K562 (cell line): ENCODE measurements around the gene LRP1B. TPM values are rescaled to one million over a fixed set of nuclear protein-coding genes. Genes with fewer than 3 reads are reported as not detected.

Source experiments
- ATAC-seq: fragments of 200-7000 bp; cut with Tn5 transposase; 3 replicates; pipeline ENCODE4 v1.9.1; 2020; ENCODE audit warnings: moderate library complexity
- BruUV-seq: library from RNA; stranded (reverse); fragments of 400-500 nt; replicated peaks from 2 replicates; lab custom pipeline; 2021; lab: Mats Ljungman, UMichigan
- CTCF ChIA-PET: fragments of 300-600 bp; formaldehyde crosslinking; extraction: SDS; loops from one replicate; lab custom pipeline; 2021; ENCODE audit warnings: low intra/inter-chr PET ratio; lab: Yijun Ruan, JAX
- POLR2A ChIA-PET: fragments of 300-600, 350-650 bp; sonication (Branson Sonifier 250); formaldehyde crosslinking; extraction: SDS; loops from one replicate; lab custom pipeline; 2021; ENCODE audit warnings: antibody characterized with exemption, inconsistent platforms; lab: Yijun Ruan, JAX
- DNase-seq, 4 experiments: peaks; one replicate each; pipeline versions ENCODE4 v3.0.0 to v3.0.0-alpha.2; 2011 to 2018; ENCODE audit warnings: low spot score in 3 of 4, mixed read lengths in 3 of 4; ENCODE audit errors: extremely low read depth in 1 of 4
- FAIRE-seq: peaks from 2 replicates; lab custom pipeline; 2011; peaks lifted over from hg19 to GRCh38; lab: Jason Lieb, UNC
- H2AFZ ChIP-seq: 2 replicates; pipeline ENCODE4 v1.6.0; 2011; ENCODE audit warnings: low read depth, low read length, control low read depth, inconsistent platforms
- H3K27ac ChIP-seq: fragments of 200-600 bp; 3 replicates; pipeline ENCODE4 v1.8.0; 2011; ENCODE audit warnings: low read depth, mild to moderate bottlenecking, control low read depth, inconsistent platforms, low read length, moderate library complexity, mixed read lengths; ENCODE audit errors: extremely low read depth
- H3K27me3 ChIP-seq, 2 experiments: fragments of 300-600 bp in 1 of 2; 2 replicates in 1 of 2; 3 replicates in 1 of 2; pipeline versions ENCODE4 v1.6.0 to v1.8.0; 2011; ENCODE audit warnings: inconsistent platforms in 2 of 2, low read length in 2 of 2, mild to moderate bottlenecking in 1 of 2, mixed read lengths in 1 of 2, moderate library complexity in 1 of 2; ENCODE audit not compliant: control insufficient read depth in 2 of 2, insufficient read depth in 2 of 2
- H3K36me3 ChIP-seq: fragments of 300-600 bp; 3 replicates; pipeline ENCODE4 v1.8.0; 2011; ENCODE audit warnings: mild to moderate bottlenecking, low read length, inconsistent platforms; ENCODE audit not compliant: control insufficient read depth, insufficient read depth
- H3K4me1 ChIP-seq, 2 experiments: fragments of 200-600 bp in 1 of 2; replicated peaks in 1 of 2; 2 replicates in 1 of 2; 3 replicates in 1 of 2; pipeline versions ENCODE4 v1.5.1 to v1.8.0; 2011; ENCODE audit warnings: inconsistent platforms in 2 of 2, low read length in 2 of 2, mild to moderate bottlenecking in 1 of 2, mixed read lengths in 1 of 2, moderate library complexity in 1 of 2; ENCODE audit not compliant: control insufficient read depth in 2 of 2, insufficient read depth in 2 of 2
- H3K4me2 ChIP-seq: 2 replicates; pipeline ENCODE4 v1.6.1; 2011; ENCODE audit warnings: low read length, control low read depth, inconsistent platforms, mixed read lengths; ENCODE audit not compliant: insufficient read depth
- H3K4me3 ChIP-seq: fragments of 200-600 bp; sonication (generic), shearing (Covaris generic); 2 replicates; pipeline ENCODE4 v1.5.1; 2016; ENCODE audit warnings: control low read depth, inconsistent platforms
- H3K79me2 ChIP-seq: fragments of 200-600 bp; 3 replicates; pipeline ENCODE4 v1.8.0; 2011; ENCODE audit warnings: low read length, inconsistent platforms; ENCODE audit not compliant: control insufficient read depth, insufficient read depth
- H3K9ac ChIP-seq, 2 experiments: 2 replicates each; pipeline versions ENCODE4 v1.6.0 to v1.6.1; 2011; ENCODE audit warnings: low read depth in 2 of 2, low read length in 2 of 2, control low read depth in 1 of 2, inconsistent platforms in 1 of 2, mild to moderate bottlenecking in 1 of 2, mixed read lengths in 1 of 2; ENCODE audit not compliant: insufficient read depth in 1 of 2
- H3K9me1 ChIP-seq: one replicate; pipeline ENCODE4 v1.6.0; 2011; ENCODE audit warnings: inconsistent platforms, mild to moderate bottlenecking, low read length, moderate library complexity; ENCODE audit not compliant: control insufficient read depth, insufficient read depth
- H3K9me3 ChIP-seq: replicated peaks from 2 replicates; pipeline ENCODE4 v1.5.1; 2011; ENCODE audit warnings: low read depth, low read length, inconsistent platforms; ENCODE audit not compliant: control insufficient read depth, insufficient read depth
- H4K20me1 ChIP-seq: replicated peaks from 2 replicates; pipeline ENCODE4 v1.6.1; 2011; ENCODE audit warnings: low read length, inconsistent platforms, mixed read lengths; ENCODE audit not compliant: control insufficient read depth, insufficient read depth
- GATA2 ChIP-seq: sonication (generic); formaldehyde crosslinking; IDR thresholded peaks from 2 replicates; pipeline ENCODE4 v1.4.0; 2020; ENCODE audit warnings: mild to moderate bottlenecking, missing genetic modification reagents
- HSF4 ChIP-seq: fragments of 250-450 bp; sonication (Bioruptor Pico); IDR thresholded peaks from 2 replicates; pipeline ENCODE4 v2.1.2; 2022; ENCODE audit warnings: mild to moderate bottlenecking, moderate library complexity, borderline replicate concordance
- ID3 ChIP-seq, 2 experiments: fragments of 250-450 bp in 1 of 2; fragments of 450-650 bp in 1 of 2; sonication (Bioruptor Pico) in 1 of 2; IDR thresholded peaks; 2 replicates each; pipeline versions ENCODE4 v1.6.1 to v1.8.0; 2016 to 2021; ENCODE audit warnings: mild to moderate bottlenecking in 2 of 2, moderate library complexity in 2 of 2, missing compliant biosample characterization in 1 of 2, missing genetic modification characterization in 1 of 2
- MBD2 ChIP-seq: sonication (generic); IDR thresholded peaks from 2 replicates; pipeline ENCODE4 v1.6.1; 2016; ENCODE audit warnings: low read depth, borderline replicate concordance
- MCM2 ChIP-seq: fragments of 450-650 bp; IDR thresholded peaks from 2 replicates; pipeline ENCODE4 v1.6.1; 2017; ENCODE audit warnings: low read depth, mild to moderate bottlenecking
- NEUROD1 ChIP-seq: fragments of 150-350 bp; IDR thresholded peaks from 2 replicates; pipeline ENCODE4 v1.6.1; 2014; ENCODE audit warnings: borderline replicate concordance, low read length, low read depth; ENCODE audit not compliant: partially characterized antibody
- PTBP1 ChIP-seq: fragments of 200-400 bp; formaldehyde crosslinking; IDR thresholded peaks from 2 replicates; pipeline ENCODE4 v1.6.1; 2017; ENCODE audit warnings: low read depth, low read length
- RBM25 ChIP-seq: fragments of 200-400 bp; formaldehyde crosslinking; IDR thresholded peaks from 2 replicates; pipeline ENCODE4 v1.6.1; 2018; ENCODE audit warnings: low read length, low read depth, moderate library complexity; ENCODE audit not compliant: severe bottlenecking
- SIRT6 ChIP-seq: IDR thresholded peaks from one replicate; pipeline ENCODE4 v1.6.1; 2012; ENCODE audit warnings: low read depth, mild to moderate bottlenecking, control low read depth, inconsistent platforms, low read length, moderate library complexity
- TAF7 ChIP-seq: fragments of 450-650 bp; IDR thresholded peaks from 2 replicates; pipeline ENCODE4 v1.6.1; 2016; ENCODE audit warnings: missing genetic modification characterization, missing compliant biosample characterization
- THRAP3 ChIP-seq: fragments of 450-650 bp; IDR thresholded peaks from 2 replicates; pipeline ENCODE4 v1.6.1; 2016; ENCODE audit warnings: mild to moderate bottlenecking, inconsistent platforms, borderline replicate concordance
- ZBTB2 ChIP-seq: fragments of 450-650 bp; IDR thresholded peaks from 2 replicates; pipeline ENCODE4 v1.6.1; 2016; ENCODE audit warnings: antibody characterized with exemption
- ZNF408 ChIP-seq: fragments of 250-450 bp; sonication (Bioruptor Pico); IDR thresholded peaks from 2 replicates; pipeline ENCODE4 v1.4.0; 2020; ENCODE audit warnings: low read depth, mild to moderate bottlenecking, moderate library complexity
- WGBS: fragments of 100-300 bp; shearing (Covaris generic); methylation state at CpG from one replicate; pipeline ENCODE4 v1.1.6; 2016; ENCODE audit warnings: low coverage, mixed read lengths; ENCODE audit not compliant: insufficient coverage; ENCODE audit errors: missing lambda C conversion rate; 5-methylcytosine and 5-hydroxymethylcytosine counted together
- in situ Hi-C: fragments of 300-500 bp; cut with MboI; formaldehyde crosslinking; loops from 4 replicates; pipeline ENCODE4 v1.15.0; 2018; ENCODE audit warnings: inconsistent platforms, mixed read lengths
- intact Hi-C: fragments of 100-400 bp; cut with micrococcal nuclease; formaldehyde crosslinking; loops from 2 replicates; pipeline ENCODE4 v1.14.2; 2022
- polyA plus RNA-seq, 8 experiments: library from polyadenylated mRNA; depleted of rRNA in 4 of 8; stranded (reverse) in 5 of 8; unstranded in 3 of 8; fragments of >200 nt; fragmentation: Nextera tagmentation in 2 of 8; fragmentation: Illumina TruSeq in 1 of 8; extraction: Ambion mirVana in 2 of 8; extraction: Trizol in 1 of 8; gene quantifications; 2 replicates each; pipeline versions ENCODE4 v1.2.1 to v1.2.3, GENCODE V29; 2011 to 2014; ENCODE audit warnings: inconsistent platforms in 1 of 8, missing spikeins in 1 of 8
- total RNA-seq, 7 experiments: library from RNA; depleted of rRNA in 6 of 7; stranded (reverse); fragments of >200 nt in 6 of 7; fragmentation: Illumina TruSeq in 2 of 7; extraction: Trizol in 2 of 7; gene quantifications; 2 replicates each; pipeline versions ENCODE4 v1.2.1 to v1.2.3, GENCODE V29; 2011 to 2021; ENCODE audit warnings: low replicate concordance in 1 of 7
- TF ChIP-seq, protein P1 (sequence below): fragments of 250-450 bp; sonication (Bioruptor Pico); IDR thresholded peaks from 2 replicates; pipeline ENCODE4 v1.4.0; 2020; ENCODE audit warnings: mild to moderate bottlenecking, moderate library complexity, borderline replicate concordance
- TF ChIP-seq, protein P2 (sequence below): sonication (generic); formaldehyde crosslinking; IDR thresholded peaks from 2 replicates; pipeline ENCODE4 v1.8.1; 2023; ENCODE audit warnings: mild to moderate bottlenecking, missing genetic modification reagents, moderate library complexity

LRP1B gene
- total and polyA plus RNA-seq, 9 of the 15 experiments (the other 6 are each of a cell fraction or from before 2014, with no cell fraction given) = not detected

GRCh38 chr2:140604788-140605187 is 1526.0 kb downstream of the LRP1B start:
- no peak overlapping the region for H3K4me3 ChIP-seq
- no peak overlapping the region for H3K9ac ChIP-seq
- POLR2A ChIA-PET = no interaction called here
- WGBS = 0% methylated on average over 3 of the region's 3 CpGs
- intact Hi-C loops = no loop called here
- H2AFZ ChIP-seq = no peak overlapping the region
- CTCF ChIA-PET = no interaction called here
- no TSS peak for BruUV-seq
- peaks cover 2% of the 10 kb centered on the region; the same call in 1 of the 2 replicates for H3K9me3 ChIP-seq
- H4K20me1 ChIP-seq = no peaks in the 10 kb centered on the region
- ATAC-seq (no peak), DNase-seq (no peak), FAIRE-seq (no peak)
- H3K4me2 ChIP-seq = no peak overlapping the region
- no peaks in the 10 kb centered on the region for H3K36me3 ChIP-seq
- H3K27me3 ChIP-seq = no peaks in the 10 kb centered on the region
- no peaks in the 10 kb centered on the region for H3K79me2 ChIP-seq
- in situ Hi-C loops = no loop called here
- H3K27ac ChIP-seq = no peak overlapping the region
- H3K9me1 ChIP-seq = no peaks in the 10 kb centered on the region
- no peaks in the 10 kb centered on the region for H3K4me1 ChIP-seq
- TF ChIP-seq THRAP3 (no peak), RBM25 (no peak), ID3 (CRISPR knock-in tag; IDR thresholded peaks at IDR 0.05) (no peak), ID3 (tag; IDR thresholded peaks at IDR 0.05) (no peak), TAF7 (tag) (no peak), SIRT6 (no peak), ZNF408 (CRISPR knock-in tag) (no peak), MCM2 (no peak), HSF4 (CRISPR knock-in tag) (no peak), NEUROD1 (no peak), PTBP1 (no peak), ZBTB2 (no peak), MBD2 (no peak), GATA2 (no peak)
- TF ChIP-seq, protein P1, sequence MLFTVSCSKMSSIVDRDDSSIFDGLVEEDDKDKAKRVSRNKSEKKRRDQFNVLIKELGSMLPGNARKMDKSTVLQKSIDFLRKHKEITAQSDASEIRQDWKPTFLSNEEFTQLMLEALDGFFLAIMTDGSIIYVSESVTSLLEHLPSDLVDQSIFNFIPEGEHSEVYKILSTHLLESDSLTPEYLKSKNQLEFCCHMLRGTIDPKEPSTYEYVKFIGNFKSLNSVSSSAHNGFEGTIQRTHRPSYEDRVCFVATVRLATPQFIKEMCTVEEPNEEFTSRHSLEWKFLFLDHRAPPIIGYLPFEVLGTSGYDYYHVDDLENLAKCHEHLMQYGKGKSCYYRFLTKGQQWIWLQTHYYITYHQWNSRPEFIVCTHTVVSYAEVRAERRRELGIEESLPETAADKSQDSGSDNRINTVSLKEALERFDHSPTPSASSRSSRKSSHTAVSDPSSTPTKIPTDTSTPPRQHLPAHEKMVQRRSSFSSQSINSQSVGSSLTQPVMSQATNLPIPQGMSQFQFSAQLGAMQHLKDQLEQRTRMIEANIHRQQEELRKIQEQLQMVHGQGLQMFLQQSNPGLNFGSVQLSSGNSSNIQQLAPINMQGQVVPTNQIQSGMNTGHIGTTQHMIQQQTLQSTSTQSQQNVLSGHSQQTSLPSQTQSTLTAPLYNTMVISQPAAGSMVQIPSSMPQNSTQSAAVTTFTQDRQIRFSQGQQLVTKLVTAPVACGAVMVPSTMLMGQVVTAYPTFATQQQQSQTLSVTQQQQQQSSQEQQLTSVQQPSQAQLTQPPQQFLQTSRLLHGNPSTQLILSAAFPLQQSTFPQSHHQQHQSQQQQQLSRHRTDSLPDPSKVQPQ = no peak
- TF ChIP-seq, protein P2, sequence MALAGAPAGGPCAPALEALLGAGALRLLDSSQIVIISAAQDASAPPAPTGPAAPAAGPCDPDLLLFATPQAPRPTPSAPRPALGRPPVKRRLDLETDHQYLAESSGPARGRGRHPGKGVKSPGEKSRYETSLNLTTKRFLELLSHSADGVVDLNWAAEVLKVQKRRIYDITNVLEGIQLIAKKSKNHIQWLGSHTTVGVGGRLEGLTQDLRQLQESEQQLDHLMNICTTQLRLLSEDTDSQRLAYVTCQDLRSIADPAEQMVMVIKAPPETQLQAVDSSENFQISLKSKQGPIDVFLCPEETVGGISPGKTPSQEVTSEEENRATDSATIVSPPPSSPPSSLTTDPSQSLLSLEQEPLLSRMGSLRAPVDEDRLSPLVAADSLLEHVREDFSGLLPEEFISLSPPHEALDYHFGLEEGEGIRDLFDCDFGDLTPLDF = no peak
